ENCODE results near the gene GTPBP6.
"Not testable (repeated sequence)": the region's sequence is repeated elsewhere in the genome, so short reads cannot be mapped to it uniquely, and the experiment has no call there.

GTPBP6 gene

GRCh38 chrX:330726-331150 is 12.1 kb upstream of the GTPBP6 start:
- DNase-seq (ENCODE audit: low read depth), result no peak
- TF ChIP-seq, protein P1, sequence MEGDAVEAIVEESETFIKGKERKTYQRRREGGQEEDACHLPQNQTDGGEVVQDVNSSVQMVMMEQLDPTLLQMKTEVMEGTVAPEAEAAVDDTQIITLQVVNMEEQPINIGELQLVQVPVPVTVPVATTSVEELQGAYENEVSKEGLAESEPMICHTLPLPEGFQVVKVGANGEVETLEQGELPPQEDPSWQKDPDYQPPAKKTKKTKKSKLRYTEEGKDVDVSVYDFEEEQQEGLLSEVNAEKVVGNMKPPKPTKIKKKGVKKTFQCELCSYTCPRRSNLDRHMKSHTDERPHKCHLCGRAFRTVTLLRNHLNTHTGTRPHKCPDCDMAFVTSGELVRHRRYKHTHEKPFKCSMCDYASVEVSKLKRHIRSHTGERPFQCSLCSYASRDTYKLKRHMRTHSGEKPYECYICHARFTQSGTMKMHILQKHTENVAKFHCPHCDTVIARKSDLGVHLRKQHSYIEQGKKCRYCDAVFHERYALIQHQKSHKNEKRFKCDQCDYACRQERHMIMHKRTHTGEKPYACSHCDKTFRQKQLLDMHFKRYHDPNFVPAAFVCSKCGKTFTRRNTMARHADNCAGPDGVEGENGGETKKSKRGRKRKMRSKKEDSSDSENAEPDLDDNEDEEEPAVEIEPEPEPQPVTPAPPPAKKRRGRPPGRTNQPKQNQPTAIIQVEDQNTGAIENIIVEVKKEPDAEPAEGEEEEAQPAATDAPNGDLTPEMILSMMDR (conservative IDR thresholded peaks at IDR 0.05; ENCODE audit: control insufficient read depth, insufficient read depth, low read depth, low read length), result no peak
- no peak overlapping the region for H3K4me3 ChIP-seq (ENCODE audit: control insufficient read depth, low read depth, low read length)

DNA sequence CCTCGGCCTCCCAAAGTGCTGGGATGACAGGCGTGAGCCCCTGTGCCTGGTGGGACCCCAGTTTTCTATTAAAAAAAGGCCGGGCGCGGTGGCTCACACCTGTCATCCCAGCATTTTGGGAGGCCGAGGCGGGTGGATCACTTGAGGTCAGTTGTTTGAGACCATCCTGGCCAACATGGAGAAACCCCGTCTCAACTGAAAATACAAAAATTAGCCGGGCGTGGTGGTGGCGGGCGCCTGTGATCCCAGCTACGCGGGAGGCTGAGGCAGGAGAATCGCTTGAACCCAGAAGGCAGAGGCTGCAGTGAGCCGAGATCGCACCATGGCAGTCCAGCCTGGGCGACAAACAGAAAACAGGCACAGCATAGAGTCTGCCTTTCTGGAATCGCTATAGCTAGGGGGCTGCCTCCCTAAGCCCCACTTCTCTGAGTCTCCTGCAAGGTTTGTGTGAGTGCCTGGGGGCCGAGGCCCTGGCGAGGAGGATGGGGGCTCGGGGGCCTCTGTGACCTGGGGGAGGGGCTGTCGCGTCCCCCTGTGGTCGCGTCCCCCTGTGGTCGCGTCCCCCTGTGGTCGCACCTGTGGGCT is 11.6 kb upstream of the GTPBP6 start:
- H3K4me3 ChIP-seq (ENCODE audit: control insufficient read depth, low read depth, low read length); DNase-seq (ENCODE audit: low read depth): not testable (repeated sequence)

DNA sequence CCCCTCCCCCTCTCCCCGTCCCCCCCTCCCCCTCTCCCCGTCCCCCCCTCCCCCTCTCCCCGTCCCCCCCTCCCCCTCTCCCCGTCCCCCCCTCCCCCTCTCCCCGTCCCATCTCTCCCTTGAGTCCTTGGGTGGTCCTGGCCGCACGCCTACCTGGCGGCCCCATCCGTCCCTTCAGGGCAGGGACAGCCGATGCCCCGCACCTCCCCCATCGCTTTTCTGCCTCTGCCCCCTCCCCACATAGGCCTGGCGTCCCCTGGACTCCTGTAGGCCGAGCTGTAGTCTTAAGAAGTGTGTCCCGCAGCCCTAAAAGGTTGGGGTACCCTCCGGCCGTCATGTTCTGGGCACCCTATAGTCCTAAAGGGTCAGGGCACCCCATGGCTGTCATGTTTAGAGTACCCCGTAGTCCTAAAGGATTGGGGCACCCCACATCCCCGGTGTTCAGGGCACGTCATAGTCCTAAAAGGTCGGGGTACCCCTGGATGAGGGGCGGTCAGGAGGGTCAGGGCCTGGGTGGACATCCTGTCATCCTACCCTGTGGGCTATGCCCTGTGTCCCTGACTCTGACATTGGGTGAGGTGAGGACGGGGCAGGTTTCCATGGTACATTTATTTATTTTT is 10.8 kb upstream of the GTPBP6 start:
- TF ChIP-seq, protein P1 (conservative IDR thresholded peaks at IDR 0.05; ENCODE audit: control insufficient read depth, insufficient read depth, low read depth, low read length), result no peak
- DNase-seq (ENCODE audit: low read depth), result no peak
- no peak overlapping the region for H3K4me3 ChIP-seq (ENCODE audit: control insufficient read depth, low read depth, low read length)

GRCh38 chrX:327660-328126 is 9.1 kb upstream of the GTPBP6 start:
- TF ChIP-seq, protein P1 (conservative IDR thresholded peaks at IDR 0.05; ENCODE audit: control insufficient read depth, insufficient read depth, low read depth, low read length), result no peak
- no peak overlapping the region for H3K4me3 ChIP-seq (ENCODE audit: control insufficient read depth, low read depth, low read length)
- DNase-seq (ENCODE audit: low read depth), result no peak

DNA sequence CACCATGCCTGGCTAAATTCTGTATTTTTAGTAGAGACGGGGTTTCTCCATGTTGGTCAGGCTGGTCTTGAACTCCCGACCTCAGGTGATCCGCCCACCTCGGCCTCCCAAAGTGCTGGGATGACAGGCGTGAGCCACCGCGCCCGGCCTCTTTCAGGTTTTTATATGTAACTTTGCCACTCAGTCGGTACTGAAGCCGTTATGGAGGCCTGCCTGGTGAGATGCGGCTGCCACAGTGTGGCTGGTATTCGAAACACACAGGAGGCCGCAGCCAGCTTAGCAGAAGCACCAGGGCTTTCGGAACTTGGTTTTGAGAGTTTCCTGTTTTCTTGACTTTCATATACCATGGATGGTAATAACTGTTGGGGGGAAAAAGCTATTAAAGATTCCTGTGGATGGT is 6.1 kb upstream of the GTPBP6 start:
- DNase-seq (ENCODE audit: low read depth), result peak; percentile 29
- not testable (repeated sequence) for H3K4me3 ChIP-seq (ENCODE audit: control insufficient read depth, low read depth, low read length)
- TF ChIP-seq, protein P1 (conservative IDR thresholded peaks at IDR 0.05; ENCODE audit: control insufficient read depth, insufficient read depth, low read depth, low read length), result peak; percentile 15

- H3K4me3 ChIP-seq (ENCODE audit: control insufficient read depth, low read depth, low read length), result no peak overlapping the region
- peak; percentile 52 for DNase-seq (ENCODE audit: low read depth)
- TF ChIP-seq, protein P1 (conservative IDR thresholded peaks at IDR 0.05; ENCODE audit: control insufficient read depth, insufficient read depth, low read depth, low read length), result peak; percentile 33
These were observed 5.4 kb upstream of the GTPBP6 start for GRCh38 chrX:323721-324628.

All from fibroblast of mammary gland (primary cell).